Vagina (tissue), 2 donors: ENCODE measurements around the gene SLC6A1. TPM values are rescaled to one million over a fixed set of nuclear protein-coding genes. Genes with fewer than 3 reads are reported as not detected.

ENCODE experiments used
- DNase-seq, 2 donors: peaks; one replicate each; pipeline ENCODE4 v3.0.0-alpha.2; 2017; ENCODE audit errors: extremely low spot score in 2 of 2
- H3K27ac ChIP-seq: fragments of 200-600 bp; sonication (generic); one replicate; pipeline ENCODE4 v1.5.1; 2019
- H3K27me3 ChIP-seq: fragments of 200-600 bp; sonication (generic); one replicate; pipeline ENCODE4 v1.5.1; 2019
- H3K36me3 ChIP-seq, 2 donors: fragments of 200-600 bp; sonication (generic); one replicate each; pipeline ENCODE4 v1.5.1; 2017 to 2019
- H3K4me1 ChIP-seq: fragments of 200-600 bp; sonication (generic); one replicate; pipeline ENCODE4 v1.5.1; 2019
- H3K4me3 ChIP-seq, 2 donors: fragments of 200-600 bp; sonication (generic); 1 replicate in 1 of 2; 2 replicates in 1 of 2; pipeline ENCODE4 v1.5.1; 2016 to 2019
- H3K9me3 ChIP-seq: fragments of 200-600 bp; sonication (generic); one replicate; pipeline ENCODE4 v1.5.1; 2019
- POLR2A ChIP-seq, 2 donors: fragments of 450-650 bp; IDR thresholded peaks; one replicate each; pipeline ENCODE4 v1.6.1; 2017; ENCODE audit warnings: antibody characterized with exemption in 2 of 2, mild to moderate bottlenecking in 2 of 2, moderate library complexity in 2 of 2
- POLR2AphosphoS5 ChIP-seq, 2 donors: sonication (generic); formaldehyde crosslinking; IDR thresholded peaks; one replicate each; pipeline ENCODE4 v1.9.0; 2017; ENCODE audit warnings: antibody characterized with exemption in 2 of 2, mild to moderate bottlenecking in 2 of 2, low read depth in 1 of 2; ENCODE audit not compliant: insufficient read depth in 1 of 2
- intact Hi-C: fragments of 100-400 bp; cut with DNase I; formaldehyde crosslinking; loops from one replicate; pipeline ENCODE4 v1.15.1; 2023
- total RNA-seq: library from RNA; depleted of rRNA; stranded (reverse); fragments of >200 nt; gene quantifications from one replicate; pipeline ENCODE4 v1.2.3, GENCODE V29; 2016
- TF ChIP-seq, protein P1 (sequence below), 3 experiments: fragments of 450-650 bp in 2 of 3; fragments of 200-600 bp in 1 of 3; sonication (generic) in 1 of 3; IDR thresholded peaks; one replicate each; pipeline ENCODE4 v1.5.1; 2017 to 2019; ENCODE audit warnings: antibody characterized with exemption in 3 of 3, mild to moderate bottlenecking in 2 of 3, moderate library complexity in 2 of 3

Gene SLC6A1
- total RNA-seq, 1 donor from 2014 or later: 2.0 TPM

DNA sequence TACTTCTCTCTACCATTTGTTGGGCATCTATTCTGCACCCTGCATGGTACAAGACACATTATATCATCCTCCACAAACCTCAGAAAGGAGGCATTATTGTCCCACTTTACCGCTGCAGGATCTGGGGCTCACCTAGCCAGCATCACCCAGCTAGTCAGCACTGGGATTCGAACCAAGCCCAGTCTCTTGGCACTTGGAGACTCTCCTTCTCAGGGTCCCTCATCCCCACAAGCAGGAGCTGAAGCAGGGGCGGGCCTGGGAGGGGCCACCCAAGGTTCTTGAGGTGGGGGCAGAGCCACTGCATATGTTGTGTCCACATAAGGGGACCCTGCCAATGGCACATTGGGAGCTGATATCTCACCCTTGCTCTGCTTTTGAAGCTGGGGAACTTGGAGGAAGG, 41.3 kb downstream of the SLC6A1 start:
- no peak for DNase-seq
- no peaks in the 10 kb centered on the region for H3K4me1 ChIP-seq
- no peaks in the 10 kb centered on the region for H3K9me3 ChIP-seq
- no peak overlapping the region for H3K27ac ChIP-seq
- no peaks in the 10 kb centered on the region for H3K36me3 ChIP-seq
- no peaks in the 10 kb centered on the region for H3K27me3 ChIP-seq
- intact Hi-C loops: no loop called here
- H3K4me3 ChIP-seq: no peak overlapping the region
- TF ChIP-seq, protein P1, sequence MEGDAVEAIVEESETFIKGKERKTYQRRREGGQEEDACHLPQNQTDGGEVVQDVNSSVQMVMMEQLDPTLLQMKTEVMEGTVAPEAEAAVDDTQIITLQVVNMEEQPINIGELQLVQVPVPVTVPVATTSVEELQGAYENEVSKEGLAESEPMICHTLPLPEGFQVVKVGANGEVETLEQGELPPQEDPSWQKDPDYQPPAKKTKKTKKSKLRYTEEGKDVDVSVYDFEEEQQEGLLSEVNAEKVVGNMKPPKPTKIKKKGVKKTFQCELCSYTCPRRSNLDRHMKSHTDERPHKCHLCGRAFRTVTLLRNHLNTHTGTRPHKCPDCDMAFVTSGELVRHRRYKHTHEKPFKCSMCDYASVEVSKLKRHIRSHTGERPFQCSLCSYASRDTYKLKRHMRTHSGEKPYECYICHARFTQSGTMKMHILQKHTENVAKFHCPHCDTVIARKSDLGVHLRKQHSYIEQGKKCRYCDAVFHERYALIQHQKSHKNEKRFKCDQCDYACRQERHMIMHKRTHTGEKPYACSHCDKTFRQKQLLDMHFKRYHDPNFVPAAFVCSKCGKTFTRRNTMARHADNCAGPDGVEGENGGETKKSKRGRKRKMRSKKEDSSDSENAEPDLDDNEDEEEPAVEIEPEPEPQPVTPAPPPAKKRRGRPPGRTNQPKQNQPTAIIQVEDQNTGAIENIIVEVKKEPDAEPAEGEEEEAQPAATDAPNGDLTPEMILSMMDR (IDR thresholded peaks at IDR 0.05): no peak
- TF ChIP-seq POLR2A (IDR thresholded peaks at IDR 0.05) (no peak), POLR2AphosphoS5 (IDR thresholded peaks at IDR 0.05; ENCODE audit: insufficient read depth in 1 of 2, low read depth in 1 of 2) (no peak)

- H3K36me3 ChIP-seq: no peaks in the 10 kb centered on the region
- no peak for DNase-seq
- no peak overlapping the region for H3K27ac ChIP-seq
- no peaks in the 10 kb centered on the region for H3K4me1 ChIP-seq
- H3K9me3 ChIP-seq: no peaks in the 10 kb centered on the region
- intact Hi-C loops: no loop called here
- no peaks in the 10 kb centered on the region for H3K27me3 ChIP-seq
- no peak for TF ChIP-seq POLR2AphosphoS5 (IDR thresholded peaks at IDR 0.05; ENCODE audit: insufficient read depth in 1 of 2, low read depth in 1 of 2)
- TF ChIP-seq, protein P1 (IDR thresholded peaks at IDR 0.05): no peak
- H3K4me3 ChIP-seq: no peak overlapping the region
Measured at GRCh38 chr3:11034309-11034985, 41.9 kb downstream of the SLC6A1 start.

DNA sequence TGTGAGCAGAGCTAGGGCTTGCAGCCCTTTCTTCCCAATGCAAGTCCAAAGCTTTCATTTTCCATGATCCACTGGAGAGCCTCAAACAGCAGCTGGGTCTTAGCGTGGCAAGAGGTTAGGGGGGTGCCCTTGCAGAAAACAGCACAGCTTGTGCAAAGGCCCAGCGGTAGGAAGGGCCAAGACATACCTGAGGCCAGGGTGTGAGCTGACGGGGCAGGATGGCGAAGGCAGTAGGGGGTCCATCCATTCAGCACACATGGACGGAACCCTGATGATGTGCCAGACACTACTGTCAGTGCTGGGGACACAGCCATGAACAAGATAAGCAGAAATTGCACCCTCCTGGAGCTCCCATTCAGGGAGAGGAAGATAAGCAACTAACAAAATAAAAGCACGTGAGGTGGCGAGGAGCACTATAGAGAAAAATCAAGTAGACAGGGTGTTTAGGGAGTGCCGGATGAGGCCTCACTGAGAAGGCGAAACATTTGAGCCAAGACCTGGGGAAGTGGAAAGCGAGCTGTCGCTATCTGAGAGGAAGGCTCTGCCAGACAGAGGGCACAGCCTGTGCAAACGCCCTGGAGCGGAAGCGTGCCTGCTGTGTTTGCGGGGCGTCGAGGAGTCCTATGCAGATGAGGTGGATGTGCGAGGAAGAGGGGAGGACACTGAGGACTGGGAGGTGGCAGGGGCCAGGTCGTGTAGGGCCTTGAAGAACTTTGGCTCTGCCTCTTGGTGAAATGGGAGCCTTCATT, 43.4 kb downstream of the SLC6A1 start:
- intact Hi-C loops: no loop called here
- no peaks in the 10 kb centered on the region for H3K9me3 ChIP-seq
- H3K4me1 ChIP-seq: no peaks in the 10 kb centered on the region
- DNase-seq: no peak
- H3K27me3 ChIP-seq: no peaks in the 10 kb centered on the region
- H3K36me3 ChIP-seq: no peaks in the 10 kb centered on the region
- H3K27ac ChIP-seq: no peak overlapping the region
- no peak overlapping the region for H3K4me3 ChIP-seq
- TF ChIP-seq, protein P1 (IDR thresholded peaks at IDR 0.05): no peak
- TF ChIP-seq POLR2A (IDR thresholded peaks at IDR 0.05): no peak
- no peak for TF ChIP-seq POLR2AphosphoS5 (IDR thresholded peaks at IDR 0.05; ENCODE audit: insufficient read depth in 1 of 2, low read depth in 1 of 2)

DNA sequence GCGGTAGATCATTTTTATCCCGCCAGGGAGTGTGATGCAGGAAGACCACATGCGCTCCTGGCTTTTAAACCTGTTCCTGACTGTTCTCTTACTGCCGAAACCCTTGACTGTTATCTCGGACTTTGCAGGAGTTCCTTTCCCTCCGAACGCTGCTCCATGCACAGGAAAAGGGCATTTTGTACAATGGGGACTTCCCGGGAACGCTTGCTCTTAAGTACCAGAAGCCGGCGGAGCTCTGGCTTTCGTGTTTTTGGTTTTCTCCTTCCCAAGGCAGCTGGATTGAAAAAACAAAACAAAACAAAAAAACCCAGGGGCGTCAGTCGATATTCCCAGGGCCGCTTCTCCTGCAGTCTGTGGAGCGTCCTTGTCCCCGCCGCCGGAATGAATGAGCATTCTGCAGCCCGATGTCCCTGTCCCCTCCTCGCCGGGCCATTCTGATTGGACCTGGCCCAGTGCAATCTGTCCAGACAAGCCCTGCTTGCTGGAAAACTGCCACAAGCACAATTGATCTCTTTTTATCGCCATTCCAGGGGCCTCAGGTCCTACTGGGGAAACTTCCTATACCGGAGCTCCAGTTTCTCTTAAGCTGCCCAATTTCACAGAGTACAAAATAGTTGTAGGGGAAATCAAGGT, 44.8 kb downstream of the SLC6A1 start:
- TF ChIP-seq POLR2AphosphoS5 (IDR thresholded peaks at IDR 0.05; ENCODE audit: insufficient read depth in 1 of 2, low read depth in 1 of 2) (no peak), POLR2A (IDR thresholded peaks at IDR 0.05) (no peak)
- TF ChIP-seq, protein P1 (IDR thresholded peaks at IDR 0.05): no peak
- Histone ChIP-seq H3K4me3 (no peak overlapping the region), H3K27ac (no peak overlapping the region), H3K36me3 (no peaks in the 10 kb centered on the region), H3K4me1 (no peaks in the 10 kb centered on the region), H3K27me3 (no peaks in the 10 kb centered on the region), H3K9me3 (no peaks in the 10 kb centered on the region)
- DNase-seq: no peak
- intact Hi-C loops: no loop called here
